HG03064 (cell line): ENCODE data around the gene CLRN1.

Experiments used
- ATAC-seq: cut with Tn5 transposase; IDR thresholded peaks from one replicate; pipeline ENCODE4 v1.9.1; 2021; ENCODE audit warnings: low read depth; ENCODE audit not compliant: unreplicated experiment

Gene CLRN1

GRCh38 chr3:150878290-150878689, 94.2 kb downstream of the CLRN1 start:
- ATAC-seq = no peak

GRCh38 chr3:150877303-150877702, 95.2 kb downstream of the CLRN1 start:
- ATAC-seq = no peak

- ATAC-seq = no peak
These were observed 95.8 kb downstream of the CLRN1 start for GRCh38 chr3:150876611-150877265.
